Activated CD4-positive, CD25-positive, alpha-beta regulatory T cell treated with anti-CD3 and anti-CD28 coated beads, Interleukin-2, amount 50 U/mL, for 72 hours (primary cell): ENCODE data around the gene BEST4.
"Not testable (repeated sequence)": the region's sequence is repeated elsewhere in the genome, so short reads cannot be mapped to it uniquely, and the experiment has no call there.

Source experiments
- DNase-seq: peaks from one replicate; pipeline ENCODE4 v3.0.0; 2021

Gene BEST4

DNA sequence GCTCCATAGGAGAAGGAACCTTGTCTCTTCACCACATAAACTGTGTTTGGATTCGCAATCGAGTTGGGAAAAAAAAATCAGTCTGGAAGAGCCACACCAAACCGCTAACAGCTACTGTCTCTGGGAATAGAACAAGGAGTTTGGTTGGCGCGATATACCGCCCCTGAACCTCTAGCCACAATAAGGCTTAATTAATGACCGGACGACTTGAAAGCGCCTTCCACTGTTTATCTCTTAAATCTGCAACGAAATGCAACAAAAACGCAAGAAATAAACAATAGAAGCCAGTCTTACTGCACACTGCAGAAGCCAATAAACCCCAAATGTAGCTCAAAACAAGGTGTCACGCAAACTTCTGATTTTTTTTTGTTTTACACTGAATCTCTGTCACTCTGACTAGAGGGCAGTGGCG lies 31.2 kb upstream of the BEST4 start:
- DNase-seq: no peak

DNA sequence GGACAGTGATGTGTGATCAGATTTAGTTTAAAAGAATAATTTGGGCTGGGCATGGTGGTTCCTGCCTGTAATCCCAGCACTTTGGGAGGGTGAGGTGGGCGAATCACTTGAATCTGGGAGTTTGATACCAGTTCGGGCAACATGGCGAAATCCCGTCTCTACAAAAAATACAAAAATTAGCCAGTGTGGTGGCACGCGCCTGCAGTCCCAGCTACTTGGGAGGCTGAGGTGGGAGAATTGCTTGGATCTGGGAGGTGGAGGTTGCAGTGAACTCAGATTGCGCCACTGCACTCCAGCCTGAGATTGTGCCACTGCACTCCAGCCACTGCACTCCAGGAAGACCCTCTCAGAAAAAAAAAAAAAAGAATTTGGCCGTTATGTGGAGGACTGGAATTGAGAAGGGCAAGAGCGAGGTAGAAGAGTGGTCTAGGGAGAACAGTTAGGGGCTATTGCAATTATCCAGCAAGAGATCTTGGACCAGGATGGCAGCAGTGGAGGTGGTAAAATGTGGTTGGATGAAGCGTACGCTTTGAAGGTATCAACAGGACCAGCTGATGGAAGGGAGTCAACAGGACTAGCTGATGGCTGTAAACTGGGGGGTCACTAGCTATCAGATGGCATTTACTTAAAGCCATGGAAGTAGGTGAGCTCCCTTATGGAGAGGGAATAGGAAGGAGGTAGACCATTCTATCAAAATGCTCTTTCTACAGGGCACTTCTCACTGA lies 30.0 kb upstream of the BEST4 start:
- DNase-seq: no peak

DNA sequence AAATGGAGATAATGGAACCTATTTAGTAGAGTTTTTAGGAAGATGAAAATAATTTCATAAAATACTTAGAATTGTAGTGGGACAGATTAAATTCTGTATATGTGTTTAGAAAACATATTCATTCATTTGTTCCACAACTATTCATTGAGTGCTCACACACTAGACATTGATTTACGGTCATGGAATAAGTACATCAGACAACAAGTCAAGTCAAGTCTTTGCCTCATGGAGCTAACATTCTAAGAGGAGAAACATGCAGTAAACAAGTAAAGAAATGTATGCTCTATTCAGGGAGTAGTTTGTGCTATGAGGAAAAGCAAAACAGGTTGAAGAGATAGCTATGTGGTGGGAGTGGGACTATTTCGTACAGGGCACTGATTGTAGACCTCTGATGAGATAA lies 29.3 kb upstream of the BEST4 start:
- DNase-seq: no peak

DNA sequence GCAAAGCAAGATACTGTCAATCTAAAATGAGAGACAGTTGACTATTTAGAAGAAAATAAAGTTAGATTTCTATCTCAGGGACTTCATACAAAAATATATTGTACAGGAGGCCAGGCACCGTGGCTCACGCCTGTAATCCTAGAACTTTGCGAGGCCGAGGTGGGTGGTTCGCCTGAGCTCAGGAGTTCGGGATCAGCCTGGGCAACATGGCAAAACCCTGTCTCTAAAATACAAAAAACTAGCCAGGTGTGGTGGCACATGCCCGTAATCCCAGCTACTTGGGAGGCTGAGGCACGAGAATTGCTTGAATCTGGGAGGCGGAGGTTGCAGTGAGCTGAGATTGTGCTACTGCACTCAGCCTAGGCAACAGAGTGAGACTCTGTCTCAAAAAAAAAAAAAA lies 28.0 kb upstream of the BEST4 start:
- not testable (repeated sequence) for DNase-seq

DNA sequence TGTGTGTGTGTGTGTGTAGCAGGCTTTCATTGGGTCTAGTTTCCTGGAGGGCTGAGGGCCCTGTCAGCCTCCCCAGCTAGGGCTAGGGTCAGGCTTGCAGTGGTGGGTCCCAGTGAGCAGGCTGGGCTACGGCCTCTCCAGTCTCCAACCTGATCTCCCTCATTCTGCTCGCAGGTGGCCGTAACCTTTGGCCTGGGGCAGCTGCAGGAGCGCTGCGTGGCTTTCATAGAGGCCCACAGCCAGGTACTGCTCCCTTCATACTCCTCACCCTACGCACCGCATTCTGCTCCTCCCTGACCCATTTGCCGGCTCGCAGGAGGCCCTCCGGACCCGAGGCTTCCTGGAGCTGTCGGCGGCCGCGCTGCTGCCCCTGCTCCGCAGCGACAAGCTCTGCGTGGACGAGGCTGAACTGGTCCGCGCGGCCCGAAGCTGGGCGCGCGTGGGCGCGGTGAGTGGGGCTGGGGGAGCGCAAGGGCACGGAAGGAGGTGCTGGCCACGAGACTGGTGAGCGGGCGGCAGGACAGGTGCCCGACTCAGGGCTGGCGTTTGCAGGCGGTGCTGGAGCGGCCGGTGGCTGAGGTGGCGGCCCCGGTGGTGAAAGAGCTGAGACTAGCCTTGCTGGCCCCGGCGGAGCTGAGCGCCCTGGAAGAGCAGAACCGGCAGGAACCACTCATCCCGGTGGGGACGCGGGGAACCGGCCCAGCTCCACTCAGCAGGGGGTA lies 25.0 kb upstream of the BEST4 start:
- DNase-seq: no peak

DNA sequence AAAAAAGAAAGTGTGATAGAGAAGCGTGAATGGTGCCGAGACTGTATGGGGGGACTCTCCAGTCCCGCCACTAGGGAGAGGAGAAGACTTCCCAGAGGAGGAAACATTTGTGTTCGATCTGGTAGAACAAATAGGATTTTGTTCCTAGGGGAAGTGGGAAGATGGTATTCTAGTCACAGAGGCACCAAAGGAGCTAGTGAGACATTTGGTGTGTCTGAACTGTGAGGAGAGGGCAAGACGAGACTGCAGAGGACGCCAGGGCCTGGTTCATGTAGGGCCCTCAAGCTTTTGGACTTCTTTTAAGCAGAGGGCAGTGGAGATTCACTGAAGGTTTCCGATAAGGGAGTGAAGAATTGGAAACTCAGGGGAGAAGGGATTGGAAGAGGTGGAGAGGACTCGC lies 23.3 kb upstream of the BEST4 start:
- DNase-seq: no peak

DNA sequence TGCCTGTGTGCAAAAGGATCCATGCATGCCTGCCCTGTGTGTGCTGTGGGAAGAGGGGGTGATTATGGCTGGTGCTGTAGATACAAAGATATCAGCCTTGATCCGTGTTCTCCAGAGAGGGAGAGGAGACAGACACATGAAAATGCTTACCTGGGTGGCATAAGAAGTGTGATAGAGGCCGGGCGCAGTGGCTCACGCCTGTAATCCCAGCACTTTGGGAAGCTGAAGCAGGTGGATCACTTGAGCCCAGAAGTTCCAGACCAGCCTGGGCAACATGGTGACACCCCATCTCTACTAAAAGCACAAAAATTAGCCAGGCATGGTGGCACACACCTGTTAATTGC lies 22.8 kb upstream of the BEST4 start:
- DNase-seq: not testable (repeated sequence)

DNA sequence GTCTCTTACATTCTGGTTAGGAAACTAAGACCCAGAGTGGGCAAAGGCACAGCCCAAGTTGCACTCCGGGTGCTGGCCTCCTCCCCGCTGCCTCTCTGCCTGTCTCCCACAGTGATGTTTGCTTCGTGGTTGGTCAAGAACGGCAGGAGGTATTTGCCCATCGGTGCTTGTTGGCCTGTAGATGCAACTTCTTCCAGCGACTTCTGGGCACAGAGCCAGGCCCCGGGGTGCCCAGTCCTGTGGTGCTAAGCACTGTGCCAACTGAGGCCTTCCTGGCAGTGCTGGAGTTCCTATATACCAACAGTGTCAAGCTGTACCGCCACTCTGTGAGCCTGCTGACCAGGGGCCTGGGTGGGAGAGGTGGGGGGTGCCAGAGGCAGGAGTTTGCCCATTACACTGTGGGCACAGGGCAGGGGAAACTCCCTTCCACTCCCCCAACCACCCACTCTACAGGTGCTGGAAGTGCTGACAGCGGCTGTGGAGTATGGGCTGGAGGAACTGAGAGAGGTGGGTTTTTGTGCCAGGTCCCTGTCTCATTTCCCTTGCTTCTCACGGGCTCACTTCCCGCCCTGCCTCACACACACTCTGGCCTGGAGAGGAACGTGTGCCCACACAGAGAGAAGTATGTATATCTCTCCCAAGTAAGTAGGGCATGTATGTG lies 22.3 kb upstream of the BEST4 start:
- DNase-seq: no peak

DNA sequence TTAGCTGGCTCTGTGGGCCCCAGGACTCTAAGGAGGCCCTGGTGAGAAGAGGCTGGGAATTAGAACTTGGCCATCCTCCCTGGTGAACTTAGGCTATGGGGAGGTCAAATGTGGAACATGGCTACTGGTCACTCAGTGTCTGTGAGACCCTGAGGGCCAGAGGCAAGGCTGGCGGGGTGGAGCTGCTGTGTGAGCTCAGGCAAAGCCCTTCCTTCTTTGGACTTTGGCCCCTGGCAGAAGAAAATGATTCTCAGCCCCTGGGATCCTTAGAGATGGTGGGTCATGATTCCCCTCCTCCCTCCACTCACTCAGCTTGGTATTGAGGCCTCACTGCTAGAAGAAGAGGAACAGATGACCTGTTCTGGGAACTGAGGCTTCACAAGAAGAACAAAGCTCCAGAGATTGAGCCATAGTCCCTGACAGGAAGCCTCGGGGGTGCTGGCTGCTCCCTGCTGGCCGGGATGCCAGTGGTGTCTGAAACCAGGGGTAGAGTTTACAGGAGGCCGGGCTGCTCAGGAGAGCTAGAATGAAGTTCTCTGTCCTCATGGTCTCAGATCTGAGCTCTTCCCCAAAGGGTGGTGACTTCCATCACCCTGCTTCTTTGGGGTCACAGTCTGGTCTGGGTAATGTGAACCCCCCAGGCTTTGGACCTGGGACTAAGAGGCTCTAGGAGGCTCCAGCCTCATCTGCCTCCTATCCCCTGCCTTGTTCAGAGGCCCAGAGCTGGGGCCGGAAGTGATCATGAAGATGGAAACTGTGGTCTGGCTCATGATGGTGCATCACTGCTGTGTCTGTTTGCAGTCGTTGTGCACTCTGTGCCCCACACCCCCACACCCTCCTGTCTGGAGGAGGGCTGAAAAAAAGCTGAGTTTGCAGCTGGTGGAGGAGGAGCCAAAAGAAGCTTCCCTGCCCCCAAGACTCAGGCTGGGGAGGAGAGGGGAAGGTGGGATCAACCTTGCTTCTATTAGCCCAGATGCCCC lies 21.3 kb upstream of the BEST4 start:
- DNase-seq: peak; percentile 74

DNA sequence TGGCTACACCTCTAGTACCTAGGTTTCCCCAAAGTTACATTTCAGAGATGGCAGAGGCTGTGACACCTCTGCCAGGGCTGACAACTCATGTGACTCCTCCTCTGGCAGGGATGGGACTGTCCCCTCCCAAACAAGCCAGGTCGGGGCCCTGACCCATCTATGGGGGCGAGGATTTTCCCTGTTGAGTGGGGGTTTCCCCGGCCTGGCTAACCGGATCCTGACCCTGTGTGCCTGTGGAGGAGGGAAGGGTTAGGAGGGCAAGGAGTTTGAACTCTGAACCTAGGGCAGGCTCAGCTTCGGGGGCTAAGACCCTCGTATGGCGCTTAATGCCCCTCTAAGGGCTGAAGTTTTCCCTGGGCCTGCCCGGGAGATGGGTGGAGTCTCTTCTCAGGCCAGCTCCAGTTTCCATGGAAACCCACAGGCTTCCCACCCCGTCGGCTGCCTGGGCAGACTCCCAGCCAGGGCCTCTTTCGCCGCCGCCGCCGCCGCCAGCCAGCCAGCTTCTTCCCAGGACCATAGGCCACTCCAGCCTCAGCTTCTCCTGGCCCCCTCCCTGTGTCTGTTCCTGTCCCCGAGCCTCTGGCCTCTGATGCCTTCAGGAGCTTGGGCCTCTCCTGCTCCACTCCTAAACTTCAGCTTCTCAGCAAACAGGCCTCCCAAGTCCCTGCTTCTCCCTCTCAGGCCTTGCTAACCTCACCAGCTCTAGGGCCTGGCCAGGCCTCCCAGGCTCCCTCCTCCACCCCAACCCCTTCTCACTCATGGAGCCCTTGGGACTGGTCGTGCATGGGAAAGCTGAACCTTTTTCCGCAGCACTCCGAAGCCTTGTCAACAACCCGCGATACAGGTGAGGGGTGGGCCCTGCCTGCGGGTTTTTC lies 20.3 kb upstream of the BEST4 start, which contains the start of gene BTBD19:
TSS of gene BTBD19 (plus strand) at position 461 of the 875 bp plus-strand sequence. CDS start at position 759, 298 bp downstream.
- DNase-seq: peak; percentile 71

DNA sequence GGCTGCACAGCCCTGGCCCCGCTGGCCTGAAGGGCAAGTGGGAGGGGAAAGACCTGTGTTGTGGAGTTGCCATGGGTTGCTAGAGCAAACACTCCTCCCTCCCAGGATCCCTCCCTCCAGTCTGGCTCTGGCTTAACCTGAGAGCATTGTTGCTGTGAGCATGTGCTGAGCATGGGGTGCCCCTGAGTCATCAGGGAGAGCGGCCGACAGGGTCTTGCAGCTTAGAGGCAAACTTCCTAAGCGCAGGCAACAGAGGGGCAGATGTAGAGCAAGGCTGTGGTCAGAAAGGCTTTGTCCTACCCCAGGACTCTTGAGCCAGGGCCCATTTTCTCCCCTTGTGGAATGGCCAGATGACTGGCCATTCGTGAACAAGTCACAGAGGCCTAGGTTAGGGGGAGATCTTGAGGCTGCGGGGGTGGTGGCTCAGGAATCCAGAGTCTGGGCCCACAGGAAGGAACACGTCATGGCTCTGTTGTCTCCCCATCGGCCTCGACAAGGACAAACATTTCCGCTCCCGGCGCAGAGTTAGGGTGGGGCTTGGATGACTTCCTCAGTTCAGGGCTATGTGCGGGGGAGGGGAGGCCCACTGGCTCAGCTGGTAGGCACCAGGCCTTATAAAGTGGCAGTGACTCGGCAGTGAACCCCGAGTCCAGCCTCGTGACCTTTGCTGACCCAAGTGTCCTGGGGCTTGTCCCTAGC lies 19.5 kb upstream of the BEST4 start:
- DNase-seq: peak; percentile 79

DNA sequence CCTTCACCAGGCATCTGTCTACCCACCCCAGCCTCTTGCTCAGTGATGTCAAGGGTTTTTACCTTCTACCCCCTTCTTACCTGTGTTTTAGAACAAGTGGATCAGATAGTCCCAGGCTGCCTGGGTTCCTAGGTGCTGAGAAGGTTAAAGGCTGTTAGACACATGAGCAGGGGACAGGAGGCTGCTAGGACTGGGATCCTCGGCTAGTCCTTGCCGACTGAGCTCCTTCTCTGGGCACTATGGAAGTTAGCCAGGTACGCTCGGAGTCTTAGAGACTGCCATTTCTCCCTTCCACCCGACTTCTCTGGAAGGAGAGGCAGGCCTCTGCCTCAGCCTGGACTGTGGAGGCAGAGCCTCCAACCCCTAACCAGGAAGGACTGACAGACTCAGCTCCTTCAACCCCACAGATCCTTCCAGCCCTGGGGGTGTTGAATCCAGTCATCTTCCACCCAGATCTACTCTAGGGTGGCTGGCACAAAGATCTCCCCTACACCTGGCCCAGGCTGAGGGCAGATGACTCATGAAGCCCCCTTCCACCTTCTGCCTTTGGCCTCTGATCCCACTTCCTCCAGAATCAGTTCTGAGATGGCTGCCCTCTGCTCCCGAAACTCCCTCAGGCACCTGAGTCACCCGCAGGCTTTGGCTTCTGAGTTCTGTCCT lies 18.9 kb upstream of the BEST4 start, which contains the start of gene DYNLT4:
TSS of gene DYNLT4 (minus strand) at position 648 of the 660 bp plus-strand sequence. CDS start 683 bp downstream, outside the sequence.
- no peak for DNase-seq

DNA sequence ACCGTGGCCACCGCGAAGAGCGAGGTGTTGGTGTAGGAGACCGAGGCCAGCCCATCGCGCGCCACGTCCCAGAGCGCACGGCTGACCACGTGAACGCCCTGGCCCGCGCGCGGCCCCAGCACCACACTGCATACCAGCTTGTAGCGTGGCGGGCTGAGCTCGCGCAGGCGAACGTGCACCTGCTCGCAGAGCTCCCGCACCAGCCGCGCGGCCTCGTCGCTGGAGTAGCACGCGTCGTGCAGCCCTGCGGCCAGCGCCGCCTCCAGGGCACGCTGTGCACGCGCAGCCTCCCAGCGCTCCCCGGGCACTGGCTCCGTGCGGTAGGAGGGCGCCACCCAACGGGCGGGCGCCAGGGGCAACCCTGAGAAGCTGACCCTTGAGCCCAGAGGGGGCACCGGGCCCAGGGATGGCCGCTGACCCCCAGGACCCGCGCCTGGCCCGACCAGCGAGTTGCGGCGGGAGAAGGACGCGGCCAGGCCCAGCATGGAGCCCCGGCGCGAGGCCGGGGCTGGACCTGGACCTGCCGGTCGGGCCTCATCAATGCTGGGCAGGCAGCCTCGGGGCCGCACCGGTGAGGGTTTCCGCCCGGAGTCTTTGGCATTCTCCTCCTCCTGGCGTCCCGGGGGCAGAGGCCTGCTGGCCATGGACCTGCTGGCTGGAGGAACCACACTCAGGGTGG lies 18.2 kb upstream of the BEST4 start:
- DNase-seq: no peak

DNA sequence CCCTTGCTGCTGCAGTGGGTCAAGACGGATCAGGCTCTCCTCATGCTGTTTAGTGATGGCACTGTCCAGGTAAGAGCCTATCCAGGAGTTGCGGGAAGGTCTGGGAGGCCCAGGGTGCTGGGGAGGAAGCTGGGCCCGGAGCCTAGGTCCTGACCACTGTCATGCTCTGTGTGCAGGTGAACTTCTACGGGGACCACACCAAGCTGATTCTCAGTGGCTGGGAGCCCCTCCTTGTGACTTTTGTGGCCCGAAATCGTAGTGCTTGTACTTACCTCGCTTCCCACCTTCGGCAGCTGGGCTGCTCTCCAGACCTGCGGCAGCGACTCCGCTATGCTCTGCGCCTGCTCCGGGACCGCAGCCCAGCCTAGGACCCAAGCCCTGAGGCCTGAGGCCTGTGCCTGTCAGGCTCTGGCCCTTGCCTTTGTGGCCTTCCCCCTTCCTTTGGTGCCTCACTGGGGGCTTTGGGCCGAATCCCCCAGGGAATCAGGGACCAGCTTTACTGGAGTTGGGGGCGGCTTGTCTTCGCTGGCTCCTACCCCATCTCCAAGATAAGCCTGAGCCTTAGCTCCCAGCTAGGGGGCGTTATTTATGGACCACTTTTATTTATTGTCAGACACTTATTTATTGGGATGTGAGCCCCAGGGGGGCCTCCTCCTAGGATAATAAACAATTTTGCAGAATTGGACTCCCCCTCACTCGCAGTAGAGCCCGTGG lies 17.5 kb upstream of the BEST4 start:
- no peak for DNase-seq

DNA sequence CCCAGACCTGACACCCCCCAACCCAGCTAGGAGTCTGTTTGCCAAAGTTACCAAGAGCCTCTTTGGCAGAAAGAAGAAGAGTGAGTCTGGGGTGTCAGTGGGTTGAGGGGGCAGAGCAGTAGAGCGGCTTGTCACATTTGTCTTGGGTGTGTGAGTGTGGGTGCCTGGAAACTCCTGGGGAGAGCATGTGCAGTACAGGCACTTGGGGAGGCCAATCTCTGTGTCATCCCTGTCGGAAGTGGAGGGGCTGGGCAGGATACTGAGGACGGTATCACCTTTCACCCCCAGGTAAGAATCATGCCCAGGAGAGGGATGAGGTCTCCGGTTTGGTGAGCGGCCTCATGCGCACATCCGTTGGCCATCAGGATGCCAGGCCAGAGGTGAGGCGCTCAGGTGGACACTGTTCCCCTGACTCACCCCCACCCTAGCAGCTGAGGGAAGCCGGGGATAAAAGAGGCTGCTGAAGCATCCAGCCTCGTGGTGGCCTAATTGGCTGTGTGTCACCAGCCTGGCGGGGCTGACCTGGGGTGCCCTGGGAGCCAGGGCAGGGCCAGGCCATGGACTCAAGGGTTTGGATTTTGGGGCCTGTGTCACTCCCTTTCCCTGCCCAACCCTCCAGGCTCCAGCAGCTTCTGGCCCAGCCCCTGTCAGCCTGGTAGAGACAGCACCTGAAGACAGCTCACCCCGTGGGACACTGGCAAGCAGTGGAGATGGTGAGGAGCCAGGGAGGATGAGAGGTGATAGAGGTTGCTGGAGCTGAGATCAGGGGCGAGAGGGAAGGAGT lies 15.5 kb upstream of the BEST4 start:
- no peak for DNase-seq

DNA sequence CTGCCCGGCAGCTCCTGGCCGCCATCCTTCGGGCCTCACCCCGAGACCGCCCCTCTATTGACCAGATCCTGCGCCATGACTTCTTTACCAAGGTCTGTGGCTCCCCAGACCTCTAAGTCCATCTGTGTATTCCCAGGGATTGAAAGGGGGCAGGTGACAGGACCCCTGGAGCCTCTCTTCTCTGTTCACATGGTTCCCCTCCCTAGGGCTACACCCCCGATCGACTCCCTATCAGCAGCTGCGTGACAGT lies 15.0 kb upstream of the BEST4 start:
- DNase-seq: no peak

DNA sequence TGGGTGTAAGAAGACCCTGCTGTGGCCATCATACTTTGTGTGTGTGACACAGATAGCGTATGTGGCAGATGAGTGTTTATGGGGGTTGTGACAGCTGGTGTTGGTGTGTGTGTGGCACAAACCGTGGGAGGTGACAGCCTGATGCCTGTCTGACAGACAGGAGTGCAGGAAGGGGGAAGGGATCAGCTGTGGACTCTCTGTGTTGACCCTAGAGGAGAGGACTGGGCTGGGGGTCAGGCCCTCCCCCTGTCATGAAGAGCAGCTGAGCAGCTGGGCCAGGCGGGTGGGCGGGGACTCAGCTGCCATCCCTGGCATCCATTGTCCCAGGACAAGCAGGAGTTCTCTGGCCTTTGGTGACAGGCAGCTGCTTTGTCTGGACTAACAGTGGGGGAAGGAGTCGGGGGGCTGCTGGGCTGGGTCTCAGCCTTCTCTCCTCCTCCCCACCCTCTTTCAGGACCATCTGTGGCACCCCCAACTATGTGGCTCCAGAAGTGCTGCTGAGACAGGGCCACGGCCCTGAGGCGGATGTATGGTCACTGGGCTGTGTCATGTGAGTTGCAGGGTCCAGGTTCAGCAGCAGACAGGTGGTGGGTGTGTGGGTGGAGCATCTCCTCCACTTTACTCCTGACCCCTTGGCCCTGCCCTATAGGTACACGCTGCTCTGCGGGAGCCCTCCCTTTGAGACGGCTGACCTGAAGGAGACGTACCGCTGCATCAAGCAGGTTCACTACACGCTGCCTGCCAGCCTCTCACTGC lies 14.5 kb upstream of the BEST4 start:
- no peak for DNase-seq
